Stimulated activated CD4-positive, alpha-beta T cell treated with anti-CD3 and anti-CD28 coated beads, Interleukin-4, amount 100 ng/mL, for 48 hours (primary cell): ENCODE measurements around the gene ABHD5.

ENCODE experiments used
- DNase-seq, 2 donors: peaks; one replicate each; pipeline ENCODE4 v3.0.0-alpha.2; 2020; ENCODE audit warnings: low read depth in 2 of 2

Gene ABHD5

GRCh38 chr3:43779850-43780249, 89.1 kb downstream of the ABHD5 start:
- no peak for DNase-seq

- no peak for DNase-seq
Measured at GRCh38 chr3:43782541-43782940, 91.8 kb downstream of the ABHD5 start.
